A549 treated with CpdA at 1 μM for 4 hours (cell line): ENCODE measurements around the gene PPM1G. TPM values are rescaled to one million over a fixed set of nuclear protein-coding genes. Genes with fewer than 3 reads are reported as not detected.

Source experiments
- total RNA-seq: library from RNA; stranded (reverse); fragments of 200-300 nt; extraction: Qiagen RNA extraction; gene quantifications from 5 replicates; pipeline ENCODE4 v1.2.3, GENCODE V29; 2022; ENCODE audit warnings: low read depth

Gene PPM1G, protein sequence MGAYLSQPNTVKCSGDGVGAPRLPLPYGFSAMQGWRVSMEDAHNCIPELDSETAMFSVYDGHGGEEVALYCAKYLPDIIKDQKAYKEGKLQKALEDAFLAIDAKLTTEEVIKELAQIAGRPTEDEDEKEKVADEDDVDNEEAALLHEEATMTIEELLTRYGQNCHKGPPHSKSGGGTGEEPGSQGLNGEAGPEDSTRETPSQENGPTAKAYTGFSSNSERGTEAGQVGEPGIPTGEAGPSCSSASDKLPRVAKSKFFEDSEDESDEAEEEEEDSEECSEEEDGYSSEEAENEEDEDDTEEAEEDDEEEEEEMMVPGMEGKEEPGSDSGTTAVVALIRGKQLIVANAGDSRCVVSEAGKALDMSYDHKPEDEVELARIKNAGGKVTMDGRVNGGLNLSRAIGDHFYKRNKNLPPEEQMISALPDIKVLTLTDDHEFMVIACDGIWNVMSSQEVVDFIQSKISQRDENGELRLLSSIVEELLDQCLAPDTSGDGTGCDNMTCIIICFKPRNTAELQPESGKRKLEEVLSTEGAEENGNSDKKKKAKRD
- 165 to 183 TPM (median 172 TPM) in 5 replicates for total RNA-seq

DNA sequence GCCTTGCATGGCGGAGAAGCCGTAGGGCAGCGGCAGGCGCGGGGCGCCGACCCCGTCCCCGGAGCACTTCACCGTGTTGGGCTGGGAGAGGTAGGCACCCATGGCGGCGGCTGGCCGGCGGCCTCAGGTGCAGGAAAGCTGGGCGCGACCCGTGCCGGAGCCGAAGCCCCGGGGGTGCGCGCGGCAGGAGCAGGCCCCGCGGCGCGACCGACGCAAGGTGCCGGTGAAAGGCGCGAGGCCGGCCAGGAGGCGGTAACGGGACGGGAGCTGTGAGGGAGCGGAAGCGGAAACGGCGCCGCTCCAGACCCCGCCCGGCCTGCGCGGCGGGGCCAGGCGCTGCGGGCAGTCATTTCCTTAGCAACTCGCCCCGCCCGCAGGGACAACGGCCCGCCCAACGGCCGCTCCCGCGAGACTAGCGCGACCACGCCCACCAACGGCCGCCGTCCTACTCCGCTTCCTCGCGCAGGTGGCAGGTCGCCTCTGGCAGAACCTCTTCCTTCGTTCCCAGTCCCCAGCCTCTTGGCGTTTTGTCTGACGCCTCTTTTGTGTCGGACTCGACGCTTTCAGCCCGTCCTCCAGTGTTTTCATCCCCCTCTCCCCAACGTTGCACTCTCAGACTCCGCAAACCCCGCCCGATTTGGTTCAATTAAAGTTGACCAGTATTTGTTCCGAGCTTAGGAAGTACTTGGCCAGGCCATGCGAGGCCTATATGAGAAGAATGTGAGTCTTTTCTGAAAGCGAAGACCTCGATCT, at the start of gene PPM1G:
PPM1G (minus strand) TSS at position 271 of the 753 bp plus-strand sequence; CDS start at position 102, 169 bp downstream.

DNA sequence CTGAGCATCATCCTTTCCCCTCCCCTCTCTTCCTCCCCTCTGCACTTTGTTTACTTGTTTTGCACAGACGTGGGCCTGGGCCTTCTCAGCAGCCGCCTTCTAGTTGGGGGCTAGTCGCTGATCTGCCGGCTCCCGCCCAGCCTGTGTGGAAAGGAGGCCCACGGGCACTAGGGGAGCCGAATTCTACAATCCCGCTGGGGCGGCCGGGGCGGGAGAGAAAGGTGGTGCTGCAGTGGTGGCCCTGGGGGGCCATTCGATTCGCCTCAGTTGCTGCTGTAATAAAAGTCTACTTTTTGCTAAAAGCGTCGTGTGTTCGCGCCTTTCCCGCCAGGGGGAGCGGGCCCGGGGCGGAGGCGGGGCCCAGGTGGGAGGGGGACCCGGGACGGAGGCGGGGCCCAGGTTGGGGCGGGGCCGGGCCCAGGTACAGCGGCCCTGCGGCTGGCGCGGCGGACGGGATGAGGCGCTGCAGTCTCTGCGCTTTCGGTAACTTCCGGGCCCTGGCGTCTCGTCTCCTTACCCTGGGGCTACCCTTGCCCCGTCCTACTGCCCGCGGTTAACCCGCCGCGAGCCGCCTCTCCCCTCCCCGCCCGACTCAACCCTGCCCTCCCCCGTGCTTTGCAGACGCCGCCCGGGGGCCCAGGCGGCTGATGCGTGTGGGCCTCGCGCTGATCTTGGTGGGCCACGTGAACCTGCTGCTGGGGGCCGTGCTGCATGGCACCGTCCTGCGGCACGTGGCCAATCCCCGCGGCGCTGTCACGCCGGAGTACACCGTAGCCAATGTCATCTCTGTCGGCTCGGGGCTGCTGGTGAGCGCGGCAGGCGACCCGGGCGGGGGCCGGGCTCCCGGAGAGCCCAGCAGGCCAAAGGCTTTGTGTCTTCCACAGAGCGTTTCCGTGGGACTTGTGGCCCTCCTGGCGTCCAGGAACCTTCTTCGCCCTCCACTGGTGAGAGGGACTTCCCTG, 32.8 kb upstream of the PPM1G start, which contains the start of gene KRTCAP3:
KRTCAP3 (plus strand) TSS at position 424 of the 962 bp plus-strand sequence; CDS start at position 456, 32 bp downstream.

GRCh38 chr2:27428213-27428977, 19.0 kb upstream of the PPM1G start, which contains the start of gene NRBP1:
NRBP1 (plus strand) TSS chr2:27428631; CDS start chr2:27433274, 4,643 bp downstream.

GRCh38 chr2:27380626-27381545, 28.5 kb downstream of the PPM1G start, which contains the start of gene ZNF513:
ZNF513 (minus strand) TSS chr2:27380734; CDS start chr2:27380526, 208 bp downstream.

GRCh38 chr2:27370026-27370815, 39.2 kb downstream of the PPM1G start, which contains the start of the genes EIF2B4 and SNX17:
EIF2B4 (minus strand) TSS chr2:27370338; CDS start chr2:27370314, 24 bp downstream.
SNX17 (plus strand) TSS chr2:27370616; CDS start chr2:27370744, 128 bp downstream.

GRCh38 chr2:27356382-27357181, 52.8 kb downstream of the PPM1G start, which contains the start of gene GTF3C2:
GTF3C2 (minus strand) TSS chr2:27356764; CDS start chr2:27343554, 13,210 bp downstream.

Other genes with a start within 250 kb of the PPM1G start
- gene ATRAID, start 197.6 kb downstream of the PPM1G start, total RNA-seq: 194 to 223 TPM (median 212 TPM) in 5 replicates
- gene SLC5A6, start 197.3 kb downstream of the PPM1G start, total RNA-seq: 68.5 to 80.1 TPM (median 72.2 TPM) in 5 replicates
- gene CAD, start 192.2 kb downstream of the PPM1G start, total RNA-seq: 54.8 to 73.0 TPM (median 66.8 TPM) in 5 replicates
- gene SLC30A3, start 146.5 kb downstream of the PPM1G start, total RNA-seq: 2.6 to 3.8 TPM (median 3.4 TPM) in 5 replicates
- not detected in 5 replicates for gene DNAJC5G, start 134.2 kb downstream of the PPM1G start, total RNA-seq
- gene TRIM54, start 127.2 kb downstream of the PPM1G start, total RNA-seq: 0.34 to 0.73 TPM (median 0.48 TPM) in 5 replicates
- gene UCN, start 101.1 kb downstream of the PPM1G start, total RNA-seq: 0.96 to 2.3 TPM (median 1.5 TPM) in 5 replicates
- 74.7 to 95.4 TPM (median 90.5 TPM) in 5 replicates for gene MPV17, start 86.5 kb downstream of the PPM1G start, total RNA-seq
- gene GTF3C2, start 52.8 kb downstream of the PPM1G start, total RNA-seq: 63.5 to 66.8 TPM (median 65.7 TPM) in 5 replicates
- 56.2 to 66.4 TPM (median 65.0 TPM) in 5 replicates for gene EIF2B4, start 39.3 kb downstream of the PPM1G start, total RNA-seq
- 131 to 146 TPM (median 141 TPM) in 5 replicates for gene SNX17, start 39.0 kb downstream of the PPM1G start, total RNA-seq
- 8.9 to 15.6 TPM (median 14.8 TPM) in 5 replicates for gene ZNF513, start 28.9 kb downstream of the PPM1G start, total RNA-seq
- gene NRBP1, start 19.0 kb upstream of the PPM1G start, total RNA-seq: 130 to 142 TPM (median 141 TPM) in 5 replicates
- gene KRTCAP3, start 32.8 kb upstream of the PPM1G start, total RNA-seq: 0.37 to 1.5 TPM (median 0.70 TPM) in 5 replicates
- 9.8 to 12.3 TPM (median 10.6 TPM) in 5 replicates for gene IFT172, start 80.2 kb upstream of the PPM1G start, total RNA-seq
- 3.3 to 4.6 TPM (median 4.0 TPM) in 5 replicates for gene FNDC4, start 85.6 kb upstream of the PPM1G start, total RNA-seq
- 0.15 to 0.91 TPM (median 0.33 TPM) in 5 replicates for gene GCKR, start 87.2 kb upstream of the PPM1G start, total RNA-seq
- gene ZNF512, start 173.5 kb upstream of the PPM1G start, total RNA-seq: 13.6 to 18.2 TPM (median 16.8 TPM) in 5 replicates
- gene CCDC121, start 219.4 kb upstream of the PPM1G start, total RNA-seq: 3.1 to 3.7 TPM (median 3.5 TPM) in 5 replicates
- gene GPN1, start 219.5 kb upstream of the PPM1G start, total RNA-seq: 54.6 to 60.9 TPM (median 57.7 TPM) in 5 replicates